Stimulated activated CD4-positive, alpha-beta T cell treated with anti-CD3 and anti-CD28 coated beads, Interleukin-15, amount 100 ng/mL, for 1 hour (primary cell): ENCODE results near the gene GNAO1.
A peak's percentile ranks its signal among the peaks of the same experiment; 100 is the strongest.

Experiments used
- DNase-seq, 2 donors: peaks; one replicate each; pipeline ENCODE4 v3.0.0-alpha.2; 2020; ENCODE audit warnings: low read depth in 1 of 2, low spot score in 1 of 2

GNAO1 gene

GRCh38 chr16:56309008-56309407, 117.7 kb downstream of the GNAO1 start:
- no peak for DNase-seq

GRCh38 chr16:56310690-56311089, 119.4 kb downstream of the GNAO1 start:
- DNase-seq: no peak

- DNase-seq: no peak
Observed at GRCh38 chr16:56311208-56312027, 120.1 kb downstream of the GNAO1 start.

DNA sequence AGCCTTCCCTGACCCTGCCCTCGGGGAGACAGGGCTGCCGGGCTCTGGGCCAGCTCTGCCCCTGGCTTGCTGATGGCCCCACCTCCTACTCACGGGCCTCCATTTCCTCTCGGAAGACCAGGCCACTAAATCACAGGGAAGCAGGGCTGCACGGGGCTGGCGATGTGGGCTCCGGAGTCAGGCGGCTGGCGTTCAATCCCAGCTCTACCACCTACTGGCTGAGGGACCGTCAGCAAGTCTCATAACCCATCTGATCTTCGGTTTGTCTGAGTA, 120.7 kb downstream of the GNAO1 start:
- no peak for DNase-seq

DNA sequence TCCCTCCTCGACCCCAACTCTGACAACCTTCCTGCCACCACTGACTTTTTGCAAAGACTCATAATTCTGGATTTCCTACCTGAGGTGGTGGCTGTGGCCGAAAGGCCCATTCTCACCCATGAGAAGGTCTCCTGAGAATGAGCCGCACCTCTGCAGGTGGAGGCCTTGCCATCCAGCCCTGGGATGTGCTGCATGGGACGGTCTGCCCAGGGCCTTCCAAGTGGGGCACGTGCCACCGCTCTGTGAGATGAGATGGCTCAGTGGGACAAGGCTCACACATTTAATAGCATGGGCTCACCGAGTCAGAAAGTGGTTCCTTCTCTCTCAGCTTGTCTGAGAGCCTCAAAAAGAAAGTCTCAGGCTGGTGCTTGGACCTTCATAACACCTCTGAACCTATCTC, 121.3 kb downstream of the GNAO1 start:
- no peak for DNase-seq

GRCh38 chr16:56314244-56314850, 123.1 kb downstream of the GNAO1 start:
- no peak for DNase-seq

- no peak for DNase-seq
Observed at GRCh38 chr16:56315955-56316354, 124.7 kb downstream of the GNAO1 start.

- no peak for DNase-seq
Observed at GRCh38 chr16:56316545-56316944, 125.3 kb downstream of the GNAO1 start.

GRCh38 chr16:56317998-56318826, 126.9 kb downstream of the GNAO1 start:
- peak; percentile 58 to 62 for DNase-seq

- no peak for DNase-seq
Observed at GRCh38 chr16:56318827-56319140, 127.5 kb downstream of the GNAO1 start.

GRCh38 chr16:56319376-56319775, 128.1 kb downstream of the GNAO1 start:
- DNase-seq: no peak

DNA sequence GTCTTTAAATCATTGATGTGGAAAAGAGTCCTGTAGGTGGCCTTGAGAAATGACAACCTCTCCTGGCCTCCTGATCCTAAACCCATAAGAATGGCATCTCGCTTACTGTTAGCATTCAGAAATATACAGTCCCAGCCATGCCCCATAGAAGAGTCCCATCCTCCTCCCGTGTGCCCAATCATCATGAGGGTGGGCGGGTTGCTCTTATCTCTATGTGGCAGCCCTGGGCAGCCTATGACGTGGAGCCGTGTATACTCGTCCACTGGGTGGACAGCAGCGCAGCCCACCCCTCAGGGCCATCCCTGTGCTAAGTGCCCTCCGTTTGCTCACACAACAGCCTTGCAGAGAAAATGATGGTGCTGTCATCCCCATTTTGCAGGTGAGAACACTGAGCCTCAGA, 128.8 kb downstream of the GNAO1 start:
- no peak for DNase-seq

GRCh38 chr16:56320811-56321558, 129.7 kb downstream of the GNAO1 start:
- no peak for DNase-seq

GRCh38 chr16:56321571-56321970, 130.3 kb downstream of the GNAO1 start:
- DNase-seq: no peak

GRCh38 chr16:56324406-56324805, 133.1 kb downstream of the GNAO1 start:
- no peak for DNase-seq

- no peak for DNase-seq
Observed at GRCh38 chr16:56325956-56326355, 134.7 kb downstream of the GNAO1 start.

DNA sequence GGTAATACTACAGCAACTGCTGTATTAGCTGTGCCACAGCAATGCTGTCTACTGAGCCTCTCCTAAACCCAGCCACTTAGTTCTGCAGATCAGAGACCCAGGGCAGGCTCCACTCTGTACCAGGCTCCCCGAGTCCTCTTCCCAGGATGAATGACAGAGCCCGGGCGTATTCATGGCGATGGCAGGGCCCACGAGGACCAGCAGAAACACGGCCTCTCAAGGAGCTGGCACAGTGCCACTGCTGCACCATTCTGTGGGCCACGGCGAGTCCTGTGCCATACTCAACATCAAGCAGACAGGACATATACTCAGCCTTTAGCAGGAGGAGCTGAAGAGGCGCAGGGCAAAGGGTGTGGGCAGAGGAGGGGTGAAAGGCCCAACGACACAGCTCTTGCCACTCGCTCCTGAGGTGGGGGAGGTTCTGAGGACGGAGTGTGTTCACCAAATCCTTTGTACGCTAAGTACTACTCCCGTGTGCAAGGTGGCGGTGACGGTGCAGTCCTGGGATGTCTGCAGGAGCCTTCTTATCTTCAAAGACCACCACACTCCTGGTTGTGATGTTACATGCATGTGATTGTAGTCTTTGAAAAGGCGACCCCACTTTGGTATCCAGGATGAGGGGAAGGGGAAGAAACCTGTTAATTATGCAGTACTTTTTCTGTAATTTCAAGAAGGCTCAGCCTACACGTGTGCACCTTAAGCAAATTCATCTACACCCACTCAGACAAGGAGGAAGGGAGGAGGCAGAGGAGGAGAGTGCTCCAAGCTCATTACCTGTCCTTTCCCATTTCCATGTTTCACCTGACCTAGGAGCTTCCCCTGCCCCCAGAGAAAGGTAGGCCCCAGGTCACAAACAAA, 136.0 kb downstream of the GNAO1 start:
- DNase-seq: no peak

DNA sequence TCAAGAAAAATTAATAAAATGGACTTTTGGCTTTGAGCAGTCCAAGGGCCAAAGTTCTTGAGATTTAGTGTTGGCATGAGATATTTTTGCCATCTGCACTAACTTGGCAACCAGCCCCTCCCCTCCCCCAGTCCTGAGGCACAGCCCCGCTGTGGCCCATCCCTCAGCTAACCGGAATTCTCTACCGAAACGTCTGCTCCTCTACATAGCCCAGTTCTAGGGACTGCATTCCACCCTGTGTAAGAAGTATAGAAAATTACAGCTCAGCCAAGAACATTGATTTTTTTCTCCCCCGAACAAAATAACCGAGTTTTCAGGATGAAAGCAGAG, 136.6 kb downstream of the GNAO1 start:
- DNase-seq: no peak

- DNase-seq: no peak
Observed at GRCh38 chr16:56328276-56329022, 137.2 kb downstream of the GNAO1 start.

DNA sequence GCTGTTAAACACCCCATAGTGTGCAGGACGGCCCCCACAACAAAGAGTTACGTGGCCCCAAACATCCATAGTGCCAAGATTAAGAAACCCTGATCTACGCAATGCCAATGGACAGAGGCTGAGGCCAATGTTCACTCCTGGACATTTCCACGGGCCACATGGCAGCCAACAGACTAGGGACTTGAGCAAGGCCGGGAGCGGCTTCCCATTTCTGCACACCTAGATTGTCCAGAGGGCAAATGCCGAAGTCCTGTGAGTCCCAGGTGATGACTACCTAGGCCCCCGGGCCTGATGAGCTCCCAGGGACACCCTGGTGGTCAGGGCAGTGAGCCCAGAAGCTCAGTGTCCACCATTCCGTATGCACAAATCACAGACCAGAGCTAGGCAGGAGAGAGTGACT, 138.6 kb downstream of the GNAO1 start:
- DNase-seq: no peak
